Liver (tissue), 9 donors: ENCODE data around the gene SLC20A1. TPM values are rescaled to one million over a fixed set of nuclear protein-coding genes. Genes with fewer than 3 reads are reported as not detected.
A peak's percentile ranks its signal among the peaks of the same experiment; 100 is the strongest.

Experiments
- DNase-seq: peaks from one replicate; pipeline ENCODE4 v3.0.0-alpha.2; 2017; ENCODE audit warnings: low spot score
- H3K27ac ChIP-seq, 2 donors: one replicate each; pipeline ENCODE4 v1.7.0; 2013; ENCODE audit warnings: inconsistent platforms in 2 of 2, low read length in 2 of 2, control low read depth in 1 of 2, low read depth in 1 of 2, mild to moderate bottlenecking in 1 of 2
- H3K27me3 ChIP-seq, 4 donors: one replicate each; pipeline versions ENCODE4 v1.6.1 to v1.7.0; 2013; ENCODE audit warnings: low read length in 3 of 4, inconsistent platforms in 1 of 4, mild to moderate bottlenecking in 1 of 4, moderate library complexity in 1 of 4; ENCODE audit not compliant: control insufficient read depth in 4 of 4, insufficient read depth in 4 of 4
- H3K36me3 ChIP-seq, 4 donors: one replicate each; pipeline versions ENCODE4 v1.6.1 to v1.7.0; 2013; ENCODE audit warnings: low read length in 3 of 4, mild to moderate bottlenecking in 3 of 4, low read depth in 1 of 4, moderate library complexity in 1 of 4; ENCODE audit not compliant: control insufficient read depth in 4 of 4, insufficient read depth in 3 of 4
- H3K4me1 ChIP-seq, 4 donors: one replicate each; pipeline versions ENCODE4 v1.6.1 to v1.7.0; 2013; ENCODE audit warnings: low read length in 3 of 4, mild to moderate bottlenecking in 3 of 4, moderate library complexity in 1 of 4; ENCODE audit not compliant: control insufficient read depth in 4 of 4, insufficient read depth in 4 of 4
- H3K4me3 ChIP-seq, 3 donors: one replicate each; pipeline versions ENCODE4 v1.6.1 to v1.7.0; 2013; ENCODE audit warnings: low read length in 3 of 3, control low read depth in 1 of 3, low read depth in 1 of 3, mild to moderate bottlenecking in 1 of 3
- H3K9ac ChIP-seq, 2 donors: one replicate each; pipeline ENCODE4 v1.7.0; 2013; ENCODE audit warnings: low read length in 2 of 2, mild to moderate bottlenecking in 2 of 2, moderate library complexity in 2 of 2, control low read depth in 1 of 2, low read depth in 1 of 2
- H3K9me3 ChIP-seq, 4 donors: one replicate each; pipeline versions ENCODE4 v1.6.1 to v1.7.0; 2013; ENCODE audit warnings: low read length in 3 of 4; ENCODE audit not compliant: control insufficient read depth in 4 of 4
- CTCF ChIP-seq: fragments of 150-350 bp; IDR thresholded peaks from 2 replicates; pipeline ENCODE4 v1.5.1; 2017; ENCODE audit warnings: improper control_type of control experiment, low read depth, low read length; ENCODE audit not compliant: missing input control
- EGR1 ChIP-seq, 2 donors: IDR thresholded peaks; 2 replicates each; pipeline ENCODE4 v1.6.1; 2016 to 2018; ENCODE audit warnings: antibody characterized with exemption in 2 of 2, low read depth in 2 of 2
- FOXA1 ChIP-seq: IDR thresholded peaks from 2 replicates; pipeline ENCODE4 v1.6.1; 2016; ENCODE audit warnings: antibody characterized with exemption
- FOXA2 ChIP-seq: IDR thresholded peaks from 2 replicates; pipeline ENCODE4 v1.6.1; 2016; ENCODE audit warnings: antibody characterized with exemption
- GABPA ChIP-seq, 2 donors: IDR thresholded peaks in 1 of 2; conservative IDR thresholded peaks in 1 of 2; 2 replicates each; pipeline ENCODE4 v1.6.1; 2016; ENCODE audit warnings: antibody characterized with exemption in 2 of 2, mild to moderate bottlenecking in 1 of 2, moderate library complexity in 1 of 2
- HNF4A ChIP-seq, 2 donors: conservative IDR thresholded peaks; 2 replicates each; pipeline ENCODE4 v1.6.1; 2016; ENCODE audit warnings: antibody characterized with exemption in 2 of 2, mild to moderate bottlenecking in 2 of 2
- HNF4G ChIP-seq: IDR thresholded peaks from 2 replicates; pipeline ENCODE4 v1.6.1; 2016; ENCODE audit warnings: antibody characterized with exemption
- NR2F2 ChIP-seq: IDR thresholded peaks from 2 replicates; pipeline ENCODE4 v1.6.1; 2016; ENCODE audit warnings: antibody characterized with exemption
- RAD21 ChIP-seq, 2 donors: IDR thresholded peaks; 2 replicates each; pipeline ENCODE4 v1.6.1; 2016; ENCODE audit warnings: antibody characterized with exemption in 2 of 2, mild to moderate bottlenecking in 2 of 2
- REST ChIP-seq: IDR thresholded peaks from 2 replicates; pipeline ENCODE4 v1.6.1; 2016; ENCODE audit warnings: antibody characterized with exemption, mild to moderate bottlenecking
- SP1 ChIP-seq: IDR thresholded peaks from 2 replicates; pipeline ENCODE4 v1.6.1; 2018; ENCODE audit warnings: antibody characterized with exemption, mild to moderate bottlenecking
- YY1 ChIP-seq: IDR thresholded peaks from 2 replicates; pipeline ENCODE4 v1.6.1; 2016; ENCODE audit warnings: antibody characterized with exemption, mild to moderate bottlenecking
- ZBTB33 ChIP-seq: IDR thresholded peaks from 2 replicates; pipeline ENCODE4 v1.6.1; 2016; ENCODE audit warnings: antibody characterized with exemption
- WGBS: extraction: QIAGEN DNeasy Blood & Tissue Kit; methylation state at CpG from one replicate; pipeline ENCODE4 v1.1.7; 2013; 5-methylcytosine and 5-hydroxymethylcytosine counted together
- polyA plus RNA-seq, 2 donors: library from polyadenylated mRNA; stranded (reverse) in 1 of 2; unstranded in 1 of 2; fragments of 200-250 nt in 1 of 2; fragments of >200 nt in 1 of 2; fragmentation: Nextera tagmentation in 1 of 2; extraction: Ambion mirVana in 1 of 2; gene quantifications; one replicate each; pipeline versions ENCODE4 v1.2.1 to v1.2.3, GENCODE V29; 2013 to 2015
- total RNA-seq, 2 donors: library from RNA; depleted of rRNA; stranded (reverse); fragments of >200 nt; gene quantifications; one replicate each; pipeline ENCODE4 v1.2.3, GENCODE V29; 2014
- donor health status: healthy.
- donor health status: healthy.
- donor health status: healthy.
- donor health status: healthy.
- donor health status: healthy.

The SLC20A1 gene
- total and polyA plus RNA-seq, 4 donors = 15.3 to 56.9 (median 20.0) TPM

- H3K27me3 ChIP-seq = no peaks in the 10 kb centered on the region
- no peaks in the 10 kb centered on the region for H3K9me3 ChIP-seq
- no peak overlapping the region for H3K4me3 ChIP-seq
- TF ChIP-seq CTCF (peak; percentile 83), RAD21 (IDR thresholded peaks at IDR 0.05) (peak; percentile 93 to 96), YY1 (peak; percentile 40), ZBTB33 (no peak)
- DNase-seq = peak; percentile 68
- WGBS = 13% methylated on average over 7 of the region's 7 CpGs
- no peaks in the 10 kb centered on the region for H3K36me3 ChIP-seq
- H3K27ac ChIP-seq = peak overlapping the region; percentile 19 to 52
- H3K9ac ChIP-seq = no peak overlapping the region
- H3K4me1 ChIP-seq = peaks cover 0 to 7% (median 2%) of the 10 kb centered on the region in 4 donors
These were observed 19.1 kb upstream of the SLC20A1 start for GRCh38 chr2:112626604-112627059.

- no peaks in the 10 kb centered on the region for H3K9me3 ChIP-seq
- H3K4me3 ChIP-seq = no peak overlapping the region
- peaks cover 0 to 7% (median 2%) of the 10 kb centered on the region in 4 donors for H3K4me1 ChIP-seq
- 70% methylated on average over 10 of the region's 10 CpGs for WGBS
- TF ChIP-seq NR2F2 (peak; percentile 23), HNF4G (no peak)
- H3K27me3 ChIP-seq = no peaks in the 10 kb centered on the region
- H3K36me3 ChIP-seq = no peaks in the 10 kb centered on the region
- H3K27ac ChIP-seq = peak overlapping the region; percentile 50 to 52
- DNase-seq = no peak
- H3K9ac ChIP-seq = no peak overlapping the region
These were observed 18.4 kb upstream of the SLC20A1 start for GRCh38 chr2:112627060-112628040.

- Histone ChIP-seq H3K27ac (no peak overlapping the region), H3K27me3 (no peaks in the 10 kb centered on the region), H3K36me3 (no peaks in the 10 kb centered on the region), H3K9ac (no peak overlapping the region), H3K9me3 (no peaks in the 10 kb centered on the region), H3K4me1 (peaks cover 0 to 7% (median 2%) of the 10 kb centered on the region in 4 donors), H3K4me3 (no peak overlapping the region)
- WGBS = 94% methylated on average over 6 of the region's 6 CpGs
- no peak for DNase-seq
- TF ChIP-seq NR2F2 (no peak), HNF4A (conservative IDR thresholded peaks at IDR 0.05) (no peak), SP1 (no peak), REST (no peak), RAD21 (IDR thresholded peaks at IDR 0.05) (no peak), FOXA1 (no peak), EGR1 (IDR thresholded peaks at IDR 0.05; ENCODE audit: low read depth in 2 of 2) (no peak), ZBTB33 (no peak), YY1 (no peak), FOXA2 (no peak), CTCF (no peak), GABPA (IDR thresholded peaks at IDR 0.05 in 1 of 2, conservative IDR thresholded peaks at IDR 0.05 in 1 of 2) (no peak)
These were observed 16.5 kb upstream of the SLC20A1 start for GRCh38 chr2:112629224-112629623.
